ENCODE data around the gene FOXN4.

DNA sequence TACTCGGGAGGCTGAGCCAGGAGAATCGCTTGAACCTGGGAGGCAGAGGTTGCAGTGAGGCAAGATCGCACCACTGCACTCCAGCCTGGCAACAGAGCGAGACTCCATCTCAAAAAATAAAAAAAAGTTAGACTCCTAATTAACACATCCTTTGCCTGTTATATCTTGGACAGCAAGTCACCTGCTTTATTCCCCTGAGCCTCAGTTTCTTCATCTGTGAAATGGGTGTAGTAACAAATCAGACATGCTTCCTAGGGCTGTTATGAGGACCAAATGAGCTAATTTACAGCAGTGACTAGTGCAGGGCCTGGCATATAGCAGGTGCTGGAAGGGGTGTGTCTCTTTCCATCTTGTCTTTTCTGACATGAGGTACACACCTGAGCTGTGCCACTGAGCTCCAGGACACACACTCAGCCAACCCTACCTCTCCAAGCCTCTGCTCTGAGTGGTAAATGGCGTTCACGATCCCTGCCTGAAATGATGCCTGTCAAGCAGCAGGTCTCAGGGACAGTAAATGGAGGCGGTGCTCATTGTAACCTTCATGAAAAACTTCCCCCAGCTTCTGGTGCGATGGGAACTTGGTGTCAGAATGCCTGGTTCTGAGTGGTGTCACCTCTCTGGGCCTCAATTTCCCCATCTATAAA lies 31.7 kb downstream of the FOXN4 start:
- no peak for TF ChIP-seq EZH2 (IDR thresholded peaks at IDR 0.05; ENCODE audit: borderline replicate concordance, low read length)
- TF ChIP-seq, protein P1, sequence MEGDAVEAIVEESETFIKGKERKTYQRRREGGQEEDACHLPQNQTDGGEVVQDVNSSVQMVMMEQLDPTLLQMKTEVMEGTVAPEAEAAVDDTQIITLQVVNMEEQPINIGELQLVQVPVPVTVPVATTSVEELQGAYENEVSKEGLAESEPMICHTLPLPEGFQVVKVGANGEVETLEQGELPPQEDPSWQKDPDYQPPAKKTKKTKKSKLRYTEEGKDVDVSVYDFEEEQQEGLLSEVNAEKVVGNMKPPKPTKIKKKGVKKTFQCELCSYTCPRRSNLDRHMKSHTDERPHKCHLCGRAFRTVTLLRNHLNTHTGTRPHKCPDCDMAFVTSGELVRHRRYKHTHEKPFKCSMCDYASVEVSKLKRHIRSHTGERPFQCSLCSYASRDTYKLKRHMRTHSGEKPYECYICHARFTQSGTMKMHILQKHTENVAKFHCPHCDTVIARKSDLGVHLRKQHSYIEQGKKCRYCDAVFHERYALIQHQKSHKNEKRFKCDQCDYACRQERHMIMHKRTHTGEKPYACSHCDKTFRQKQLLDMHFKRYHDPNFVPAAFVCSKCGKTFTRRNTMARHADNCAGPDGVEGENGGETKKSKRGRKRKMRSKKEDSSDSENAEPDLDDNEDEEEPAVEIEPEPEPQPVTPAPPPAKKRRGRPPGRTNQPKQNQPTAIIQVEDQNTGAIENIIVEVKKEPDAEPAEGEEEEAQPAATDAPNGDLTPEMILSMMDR (IDR thresholded peaks at IDR 0.05; ENCODE audit: low read length), result no peak

Data from OCI-LY1 (cell line).